Measurements from ENCODE around the gene OTOG.

The OTOG gene

GRCh38 chr11:17538054-17538453 lies 9.0 kb upstream of the OTOG start:
- no peak for TF ChIP-seq CTCF (IDR thresholded peaks at IDR 0.05; ENCODE audit: low read depth, low read length, missing control alignments)
- no peak overlapping the region for H3K4me3 ChIP-seq (ENCODE audit: low read depth, low read length)
- DNase-seq (ENCODE audit: low read depth), result no peak

GRCh38 chr11:17538731-17539130 lies 8.3 kb upstream of the OTOG start:
- TF ChIP-seq CTCF (IDR thresholded peaks at IDR 0.05; ENCODE audit: low read depth, low read length, missing control alignments), result no peak
- H3K4me3 ChIP-seq (ENCODE audit: low read depth, low read length), result no peak overlapping the region
- DNase-seq (ENCODE audit: low read depth), result no peak

- no peak for DNase-seq (ENCODE audit: low read depth)
- H3K4me3 ChIP-seq (ENCODE audit: low read depth, low read length), result no peak overlapping the region
- no peak for TF ChIP-seq CTCF (IDR thresholded peaks at IDR 0.05; ENCODE audit: low read depth, low read length, missing control alignments)
Measured at GRCh38 chr11:17540807-17541206, 6.3 kb upstream of the OTOG start.

GRCh38 chr11:17541330-17541885 lies 5.7 kb upstream of the OTOG start:
- no peak for DNase-seq (ENCODE audit: low read depth)
- TF ChIP-seq CTCF (IDR thresholded peaks at IDR 0.05; ENCODE audit: low read depth, low read length, missing control alignments), result no peak
- H3K4me3 ChIP-seq (ENCODE audit: low read depth, low read length), result no peak overlapping the region

GRCh38 chr11:17542249-17542648 lies 4.8 kb upstream of the OTOG start:
- H3K4me3 ChIP-seq (ENCODE audit: low read depth, low read length), result no peak overlapping the region
- no peak for TF ChIP-seq CTCF (IDR thresholded peaks at IDR 0.05; ENCODE audit: low read depth, low read length, missing control alignments)
- DNase-seq (ENCODE audit: low read depth), result no peak

- no peak overlapping the region for H3K4me3 ChIP-seq (ENCODE audit: low read depth, low read length)
- no peak for DNase-seq (ENCODE audit: low read depth)
- TF ChIP-seq CTCF (IDR thresholded peaks at IDR 0.05; ENCODE audit: low read depth, low read length, missing control alignments), result no peak
Measured at GRCh38 chr11:17543041-17543440, 4.0 kb upstream of the OTOG start.

GRCh38 chr11:17543574-17544180 lies 3.4 kb upstream of the OTOG start:
- TF ChIP-seq CTCF (IDR thresholded peaks at IDR 0.05; ENCODE audit: low read depth, low read length, missing control alignments), result no peak
- no peak overlapping the region for H3K4me3 ChIP-seq (ENCODE audit: low read depth, low read length)
- DNase-seq (ENCODE audit: low read depth), result no peak
